Measurements from ENCODE around the gene ZNF224. TPM values are rescaled to one million over a fixed set of nuclear protein-coding genes. Genes with fewer than 3 reads are reported as not detected.

The ZNF224 gene
- total and polyA plus RNA-seq, 2 of the 8 experiments (the other 6 are each of a cell fraction or from before 2014, with no cell fraction given) = 3.7 to 17.2 TPM

- peak; percentile 77 for TF ChIP-seq CREB1 (IDR thresholded peaks at IDR 0.05)
- TF ChIP-seq YY1 (IDR thresholded peaks at IDR 0.05; ENCODE audit: low read depth, low read length) = 0 out of 2 replicates have a peak, but pooled peaks have one; percentile 20
- no peak for TF ChIP-seq ASH2L (IDR thresholded peaks at IDR 0.05; ENCODE audit: low read length)
- TF ChIP-seq BACH1 (IDR thresholded peaks at IDR 0.05; ENCODE audit: low read length) = 0 out of 2 replicates have a peak, but pooled peaks have one; percentile 20
- peak; percentile 66 for TF ChIP-seq TAF1 (IDR thresholded peaks at IDR 0.05; ENCODE audit: low read depth, low read length)
- peak; percentile 28; the same call in 1 of the 2 replicates for TF ChIP-seq SP1 (IDR thresholded peaks at IDR 0.05; ENCODE audit: low read depth, low read length)
- TF ChIP-seq CHD2 (IDR thresholded peaks at IDR 0.05; ENCODE audit: low read length) = peak; percentile 61
- TF ChIP-seq SIRT6 (IDR thresholded peaks at IDR 0.05; ENCODE audit: low read length) = no peak
- TF ChIP-seq KDM1A (IDR thresholded peaks at IDR 0.05; ENCODE audit: borderline replicate concordance, low read length) = no peak
- TF ChIP-seq CBX8 (IDR thresholded peaks at IDR 0.05; ENCODE audit: borderline replicate concordance, low read depth, low read length) = no peak
- peak; percentile 14; the same call in 1 of the 2 replicates for TF ChIP-seq PHF8 (conservative IDR thresholded peaks at IDR 0.05; ENCODE audit: low read depth, low read length)
These were observed at the start of gene ZNF224 (continued) for GRCh38 chr19:44093931-44094765.

Measured in H1 (cell line).